Activated CD8-positive, alpha-beta memory T cell treated with anti-CD3 and anti-CD28 coated beads, Interleukin-2, amount 10 ng/mL, durations not matched to agents 7 days and 5 days (primary cell): ENCODE results near the gene HNRNPUL1. TPM values are rescaled to one million over a fixed set of nuclear protein-coding genes. Genes with fewer than 3 reads are reported as not detected.
"Not testable (repeated sequence)": the region's sequence is repeated elsewhere in the genome, so short reads cannot be mapped to it uniquely, and the experiment has no call there.

ENCODE experiments used
- ATAC-seq: fragments of 150-1000 bp; cut with Tn5 transposase; one replicate; pipeline ENCODE4 v1.10.0; 2021; ENCODE audit warnings: moderate library complexity
- CTCF ChIA-PET: fragments of 350-600 bp; sonication (Branson Sonifier 250); formaldehyde crosslinking; loops from one replicate; lab custom pipeline; 2021; ENCODE audit warnings: antibody characterized with exemption; lab: Charles Lee
- DNase-seq: peaks from one replicate; pipeline ENCODE4 v3.0.0-alpha.2; 2020
- H3K27ac Mint-ChIP-seq: one replicate; pipeline ENCODE4 v1.8.0; 2021; ENCODE audit warnings: mild to moderate bottlenecking, mixed read lengths
- H3K27me3 Mint-ChIP-seq: one replicate; pipeline ENCODE4 v1.8.0; 2021; ENCODE audit warnings: mixed read lengths
- H3K36me3 Mint-ChIP-seq: one replicate; pipeline ENCODE4 v1.8.0; 2021; ENCODE audit warnings: mild to moderate bottlenecking, mixed read lengths
- H3K4me1 Mint-ChIP-seq: one replicate; pipeline ENCODE4 v1.8.0; 2021; ENCODE audit warnings: mixed read lengths
- H3K4me3 Mint-ChIP-seq: one replicate; pipeline ENCODE4 v1.8.0; 2021; ENCODE audit warnings: mild to moderate bottlenecking, moderate library complexity, mixed read lengths
- H3K9me3 Mint-ChIP-seq: one replicate; pipeline ENCODE4 v1.8.0; 2022; ENCODE audit warnings: low read depth, mixed read lengths
- total RNA-seq, 2 experiments: library from RNA; stranded (reverse); gene quantifications; one replicate each; pipeline ENCODE4 v1.2.3, GENCODE V29; 2021

The HNRNPUL1 gene
- total RNA-seq, 2 experiments from 2014 or later = 342 to 348 TPM

DNA sequence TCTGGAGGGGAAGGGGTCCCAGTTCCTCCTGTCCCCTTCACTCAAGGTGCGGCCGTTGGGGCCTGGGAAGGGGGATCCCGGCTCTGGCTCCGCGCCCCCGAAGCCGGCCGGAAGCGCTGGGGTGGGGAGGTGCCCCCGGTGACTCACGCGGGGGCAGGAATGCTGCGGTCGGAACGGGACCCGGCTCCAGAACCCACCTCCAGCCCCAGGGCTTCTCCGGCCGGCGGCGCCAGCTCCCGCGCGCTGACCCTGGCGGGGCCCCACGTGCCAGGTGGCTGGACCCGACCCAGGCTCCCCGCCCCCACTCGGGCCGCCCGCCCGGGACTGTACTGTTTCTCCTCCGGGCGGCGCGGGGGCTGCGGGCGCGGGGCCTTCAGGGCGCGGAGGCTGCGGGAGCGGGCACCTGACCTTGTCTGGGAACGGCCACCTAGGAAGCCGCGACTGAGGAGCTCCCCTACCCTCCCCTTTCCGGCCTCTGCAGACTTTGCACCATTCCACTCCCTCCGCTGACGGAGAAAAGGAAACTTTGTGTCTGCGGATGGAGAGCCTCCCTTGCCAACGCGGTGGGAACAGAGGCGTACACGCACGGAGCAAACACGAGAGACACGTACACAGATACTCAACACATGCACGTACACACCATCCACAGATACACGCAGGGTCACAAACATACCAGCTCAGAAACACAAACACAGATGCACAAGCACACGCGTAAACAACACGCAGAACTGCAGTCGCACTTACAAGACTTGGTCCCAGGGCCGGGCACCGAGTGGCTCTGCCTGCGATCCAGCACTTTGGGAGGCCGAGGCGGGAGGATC lies 37.9 kb upstream of the HNRNPUL1 start:
- H3K36me3 Mint-ChIP-seq = no peaks in the 10 kb centered on the region
- peaks cover 19% of the 10 kb centered on the region for H3K27me3 Mint-ChIP-seq
- peaks cover 17% of the 10 kb centered on the region for H3K4me1 Mint-ChIP-seq
- CTCF ChIA-PET = interaction anchor here (0.9 to 1.3 kb wide), 4 partner anchors 22 to 591 kb away, joined by 3 to 7 read pairs (median 5); no protein-coding TSS in a partner anchor
- no peak overlapping the region for H3K27ac Mint-ChIP-seq
- H3K4me3 Mint-ChIP-seq = peak overlapping the region; percentile 74
- DNase-seq (peak; percentile 50), ATAC-seq (peak; percentile 63)
- no peaks in the 10 kb centered on the region for H3K9me3 Mint-ChIP-seq

DNA sequence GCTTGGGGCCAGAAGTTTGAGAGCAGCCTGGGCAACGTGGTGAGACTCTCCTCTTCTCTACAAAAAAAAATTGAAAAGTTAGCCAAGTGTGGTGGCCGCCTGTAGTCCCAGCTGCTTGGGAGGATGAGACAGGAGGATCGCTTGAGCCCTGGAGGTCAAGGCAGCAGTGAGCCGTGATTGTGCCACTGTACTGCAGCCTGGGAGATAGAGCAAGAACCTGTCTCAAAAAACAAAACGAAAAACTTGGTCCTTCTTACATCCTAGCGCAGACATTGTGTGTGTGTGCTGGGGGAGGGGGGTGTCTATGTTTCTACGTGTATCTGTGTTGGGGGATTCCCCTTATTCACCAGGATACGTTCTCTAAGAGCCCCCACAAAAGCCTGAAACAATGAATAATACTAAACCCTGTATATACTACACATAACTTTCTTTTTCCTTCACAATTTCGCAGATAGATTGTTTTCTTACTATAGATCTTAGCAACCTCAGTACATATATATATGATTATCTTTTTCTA lies 37.2 kb upstream of the HNRNPUL1 start:
- Mint-ChIP-seq H3K27me3 (peaks cover 15% of the 10 kb centered on the region), H3K36me3 (no peaks in the 10 kb centered on the region), H3K4me3 (peak overlapping the region; percentile 74), H3K9me3 (no peaks in the 10 kb centered on the region), H3K27ac (no peak overlapping the region), H3K4me1 (peaks cover 17% of the 10 kb centered on the region)
- CTCF ChIA-PET = interaction anchor here (0.9 to 1.3 kb wide), 4 partner anchors 23 to 592 kb away, joined by 3 to 7 read pairs (median 5); no protein-coding TSS in a partner anchor
- DNase-seq = no peak
- ATAC-seq = no peak

DNA sequence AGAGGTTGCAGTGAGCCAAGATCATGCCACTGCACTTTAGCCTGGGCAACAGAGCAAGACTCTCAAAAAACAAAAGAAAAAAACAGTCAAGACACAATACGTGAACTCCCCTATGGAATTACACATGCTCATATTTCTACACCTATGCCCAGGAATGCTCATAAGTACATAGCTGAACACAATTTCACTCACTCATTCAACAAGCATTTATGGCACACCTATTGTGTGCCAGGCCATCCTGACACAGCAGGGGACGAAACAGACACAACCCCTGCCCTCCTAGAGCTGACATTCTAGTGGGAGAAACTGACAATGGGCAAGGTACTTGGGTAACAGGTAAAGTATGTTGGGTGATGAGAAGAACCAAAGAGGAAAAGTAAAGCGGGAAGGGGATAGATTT lies 35.7 kb upstream of the HNRNPUL1 start:
- CTCF ChIA-PET = interaction anchor here (1.4 to 1.5 kb wide), 2 partner anchors 34 to 80 kb away, joined by 3 to 5 read pairs; no protein-coding TSS in a partner anchor
- no peaks in the 10 kb centered on the region for H3K36me3 Mint-ChIP-seq

DNA sequence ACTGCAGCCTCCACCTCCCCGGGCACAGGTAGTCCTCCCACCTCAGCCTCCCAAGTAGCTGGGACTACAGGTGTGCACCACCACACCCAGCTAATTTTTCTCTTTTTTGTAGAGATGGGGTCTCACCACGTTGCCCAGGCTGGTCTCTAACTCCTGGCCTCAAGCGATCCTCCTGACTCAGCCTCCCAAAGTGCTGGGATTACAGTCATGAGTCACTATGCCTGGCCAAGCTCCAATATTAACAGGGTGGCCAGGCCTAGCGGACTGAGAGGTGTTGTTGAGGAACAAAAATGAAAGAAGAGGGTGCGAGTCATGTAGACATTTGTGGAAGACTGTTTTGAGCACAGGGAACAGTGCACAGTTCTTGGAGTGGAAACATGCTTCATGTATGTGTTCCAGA lies 34.8 kb upstream of the HNRNPUL1 start:
- CTCF ChIA-PET, H3K27ac Mint-ChIP-seq, ATAC-seq, H3K27me3 Mint-ChIP-seq, H3K4me3 Mint-ChIP-seq, DNase-seq, H3K9me3 Mint-ChIP-seq, H3K36me3 Mint-ChIP-seq: not testable (repeated sequence)
- H3K4me1 Mint-ChIP-seq = peaks cover 17% of the 10 kb centered on the region

More for the DNA sequence above, 35.7 kb upstream of the HNRNPUL1 start:
- DNase-seq = no peak
- no peak overlapping the region for H3K27ac Mint-ChIP-seq
- H3K4me3 Mint-ChIP-seq = no peak overlapping the region
- H3K9me3 Mint-ChIP-seq = no peaks in the 10 kb centered on the region
- H3K4me1 Mint-ChIP-seq = peaks cover 17% of the 10 kb centered on the region
- ATAC-seq = no peak
- H3K27me3 Mint-ChIP-seq = peaks cover 11% of the 10 kb centered on the region

DNA sequence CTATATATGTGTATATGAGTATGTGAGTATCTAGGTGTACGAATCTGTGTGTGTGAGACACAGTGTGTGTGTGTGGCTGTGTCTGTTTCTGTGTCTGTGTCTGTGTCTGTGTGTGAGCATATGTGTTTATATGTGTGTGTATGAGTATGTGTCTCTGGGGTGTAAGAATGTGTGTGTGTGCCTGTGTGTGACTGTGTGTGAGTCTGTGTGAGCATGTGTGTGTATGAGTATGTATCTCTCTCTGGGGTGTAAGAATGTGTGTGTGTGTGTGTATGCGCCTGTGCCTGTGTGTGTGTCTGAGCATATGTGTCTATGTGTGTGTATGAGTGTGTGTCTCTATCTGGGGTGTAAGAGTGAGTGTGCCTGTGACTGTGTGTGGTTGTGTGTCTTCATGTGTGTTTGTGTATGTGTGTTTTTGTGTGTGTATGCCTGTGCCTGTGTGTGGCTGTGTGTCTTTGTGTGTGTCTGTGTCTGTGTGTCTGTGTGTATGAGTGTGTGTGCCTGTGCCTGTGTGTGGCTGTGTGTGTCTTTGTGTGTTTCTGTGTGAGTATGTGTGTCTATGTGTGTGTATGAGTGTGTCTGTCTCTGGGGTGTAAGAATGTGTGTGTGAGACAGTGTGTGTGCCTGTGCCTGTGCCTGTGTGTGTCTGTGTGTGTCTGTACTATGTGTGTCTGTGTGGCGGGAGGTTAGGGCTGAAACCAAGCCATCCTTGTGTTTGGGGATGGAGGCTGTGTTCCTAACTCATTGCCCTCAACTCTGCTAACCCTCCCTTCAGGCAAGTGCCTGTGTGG lies 33.9 kb upstream of the HNRNPUL1 start:
- CTCF ChIA-PET = interaction anchor here (1.6 kb wide), 1 partner anchor 32 kb away, joined by 3 read pairs; no protein-coding TSS in a partner anchor
- Mint-ChIP-seq H3K36me3 (no peaks in the 10 kb centered on the region), H3K9me3 (no peaks in the 10 kb centered on the region), H3K27ac (no peak overlapping the region), H3K4me1 (peaks cover 16% of the 10 kb centered on the region), H3K27me3 (peaks cover 6% of the 10 kb centered on the region), H3K4me3 (no peak overlapping the region)
- ATAC-seq (no peak), DNase-seq (no peak)

DNA sequence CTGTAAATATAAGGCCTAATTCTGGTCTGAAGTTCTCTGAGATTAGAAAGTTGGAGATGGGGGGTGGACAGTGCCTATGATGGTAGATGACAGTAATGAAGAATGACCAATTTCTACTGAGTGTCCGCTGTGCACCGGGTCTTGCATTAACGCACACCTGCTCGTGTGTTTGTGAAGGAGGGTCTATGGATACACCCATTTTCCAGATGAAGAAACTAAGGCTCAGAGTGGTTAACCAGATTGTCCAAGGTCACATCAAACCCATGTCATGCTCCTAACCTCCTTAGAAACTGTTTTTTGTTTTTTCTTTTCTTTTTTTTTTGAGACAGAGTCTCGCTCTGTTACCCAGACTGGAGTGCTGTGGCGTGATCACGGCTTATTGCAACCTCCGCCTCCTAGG lies 31.5 kb upstream of the HNRNPUL1 start:
- no peaks in the 10 kb centered on the region for H3K36me3 Mint-ChIP-seq
- ATAC-seq = no peak
- CTCF ChIA-PET = no interaction called here
- no peaks in the 10 kb centered on the region for H3K9me3 Mint-ChIP-seq
- H3K4me3 Mint-ChIP-seq = no peak overlapping the region
- peaks cover 2% of the 10 kb centered on the region for H3K4me1 Mint-ChIP-seq
- H3K27me3 Mint-ChIP-seq = no peaks in the 10 kb centered on the region
- H3K27ac Mint-ChIP-seq = no peak overlapping the region
- DNase-seq = no peak

DNA sequence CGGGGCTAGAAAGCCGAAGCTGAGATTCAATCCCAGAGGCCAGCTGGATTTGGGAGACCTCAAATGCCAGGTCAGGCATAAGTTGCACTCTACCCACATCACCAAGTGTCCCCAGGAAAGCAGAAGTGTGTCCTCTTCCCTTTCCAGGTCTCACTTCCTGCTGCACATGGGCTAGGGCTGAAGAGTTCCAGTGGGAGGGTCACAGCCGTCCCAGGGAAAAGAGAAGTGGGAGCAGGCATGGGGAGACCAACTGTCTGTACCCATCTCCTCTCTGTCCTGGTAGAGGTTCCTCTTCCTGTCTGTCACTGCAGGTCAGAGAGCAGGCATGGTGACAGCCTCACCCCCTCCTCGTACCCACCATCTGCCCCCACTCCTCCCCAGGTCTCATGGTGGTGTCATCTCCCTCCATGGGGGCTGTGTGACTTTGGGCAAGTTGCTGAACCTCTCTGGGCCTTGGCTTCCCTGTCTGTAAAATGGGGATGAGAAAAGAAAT lies 30.4 kb upstream of the HNRNPUL1 start:
- Mint-ChIP-seq H3K27ac (no peak overlapping the region), H3K4me1 (no peaks in the 10 kb centered on the region), H3K9me3 (no peaks in the 10 kb centered on the region), H3K4me3 (no peak overlapping the region), H3K36me3 (no peaks in the 10 kb centered on the region), H3K27me3 (no peaks in the 10 kb centered on the region)
- DNase-seq (no peak), ATAC-seq (no peak)
- CTCF ChIA-PET = no interaction called here

DNA sequence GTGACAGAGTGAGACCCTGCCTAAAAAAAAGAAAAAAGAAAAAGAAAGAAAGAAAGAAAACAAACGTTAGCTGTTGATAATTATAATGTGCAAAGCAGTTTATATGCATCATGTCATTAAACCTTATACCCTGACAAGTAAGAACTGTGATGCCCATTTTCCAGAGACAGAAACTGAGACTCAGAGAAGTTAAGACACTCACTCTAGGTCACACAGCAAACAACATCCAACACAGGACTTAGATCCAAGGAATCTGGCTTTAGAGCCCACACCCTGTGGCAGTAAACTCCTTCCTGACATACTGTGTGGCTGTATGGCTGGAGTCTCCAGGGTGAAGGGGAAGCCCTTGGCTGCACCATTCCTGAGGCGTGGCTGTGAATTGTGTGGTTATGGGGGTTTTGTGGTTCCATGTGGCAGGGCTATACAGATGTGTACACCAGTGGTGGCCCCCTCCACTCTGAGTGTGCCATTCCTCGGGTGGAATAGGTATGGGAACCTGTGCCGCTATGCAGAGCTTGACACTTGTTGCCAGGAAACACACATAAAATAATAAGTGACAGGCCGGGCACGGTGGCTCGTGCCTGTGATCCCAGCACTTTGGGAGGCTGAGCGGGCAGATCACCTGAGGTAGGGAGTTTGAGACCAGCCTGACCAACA lies 29.5 kb upstream of the HNRNPUL1 start:
- Mint-ChIP-seq H3K4me3 (no peak overlapping the region), H3K9me3 (no peaks in the 10 kb centered on the region), H3K4me1 (no peaks in the 10 kb centered on the region), H3K27me3 (no peaks in the 10 kb centered on the region), H3K36me3 (no peaks in the 10 kb centered on the region), H3K27ac (no peak overlapping the region)
- ATAC-seq = no peak
- CTCF ChIA-PET = no interaction called here
- no peak for DNase-seq

DNA sequence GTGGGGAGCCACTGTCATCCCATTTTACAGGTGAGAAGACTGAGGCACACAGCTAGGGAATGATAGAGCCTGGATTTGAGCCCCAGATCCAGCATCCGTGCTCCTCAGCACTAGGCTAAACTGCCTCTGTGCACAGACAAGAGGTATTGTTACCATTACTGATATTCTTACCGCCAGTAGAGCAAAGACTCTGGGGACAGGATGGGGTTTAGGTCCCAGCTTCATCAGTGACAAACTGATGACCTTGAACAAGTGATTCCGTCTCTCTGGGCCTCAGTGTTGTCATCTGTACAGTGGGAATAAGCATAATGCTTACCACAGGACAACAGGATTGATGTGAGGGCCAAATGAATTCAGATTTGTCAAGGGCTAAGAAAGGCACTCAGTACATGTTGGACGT lies 28.7 kb upstream of the HNRNPUL1 start:
- Mint-ChIP-seq H3K9me3 (no peaks in the 10 kb centered on the region), H3K4me3 (no peak overlapping the region), H3K4me1 (no peaks in the 10 kb centered on the region), H3K27ac (no peak overlapping the region), H3K27me3 (no peaks in the 10 kb centered on the region), H3K36me3 (no peaks in the 10 kb centered on the region)
- CTCF ChIA-PET = interaction anchor here (2.1 kb wide), 1 partner anchor 13 kb away, joined by 5 read pairs; no protein-coding TSS in a partner anchor
- ATAC-seq (no peak), DNase-seq (no peak)

DNA sequence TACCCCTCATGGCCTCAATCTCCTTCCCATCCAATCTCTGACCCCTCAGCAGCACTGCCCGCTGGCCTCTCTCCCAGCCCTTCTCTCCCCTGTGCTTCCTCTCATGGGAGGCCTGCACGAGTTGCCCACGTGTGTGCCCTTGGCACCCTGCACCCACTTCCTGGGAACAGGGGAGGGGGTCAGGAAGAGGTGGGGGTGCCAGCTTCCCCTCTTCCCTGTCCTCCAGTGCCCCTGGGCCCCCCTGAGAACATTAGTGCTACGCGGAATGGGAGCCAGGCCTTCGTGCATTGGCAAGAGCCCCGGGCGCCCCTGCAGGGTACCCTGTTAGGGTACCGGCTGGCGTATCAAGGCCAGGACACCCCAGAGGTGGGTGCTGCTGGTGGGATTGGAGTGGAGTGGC lies 25.9 kb upstream of the HNRNPUL1 start:
- no peak overlapping the region for H3K4me3 Mint-ChIP-seq
- H3K36me3 Mint-ChIP-seq = no peaks in the 10 kb centered on the region
- H3K9me3 Mint-ChIP-seq = no peaks in the 10 kb centered on the region
- H3K27ac Mint-ChIP-seq = no peak overlapping the region
- DNase-seq (no peak), ATAC-seq (no peak)
- no peaks in the 10 kb centered on the region for H3K4me1 Mint-ChIP-seq
- CTCF ChIA-PET = no interaction called here
- H3K27me3 Mint-ChIP-seq = no peaks in the 10 kb centered on the region

DNA sequence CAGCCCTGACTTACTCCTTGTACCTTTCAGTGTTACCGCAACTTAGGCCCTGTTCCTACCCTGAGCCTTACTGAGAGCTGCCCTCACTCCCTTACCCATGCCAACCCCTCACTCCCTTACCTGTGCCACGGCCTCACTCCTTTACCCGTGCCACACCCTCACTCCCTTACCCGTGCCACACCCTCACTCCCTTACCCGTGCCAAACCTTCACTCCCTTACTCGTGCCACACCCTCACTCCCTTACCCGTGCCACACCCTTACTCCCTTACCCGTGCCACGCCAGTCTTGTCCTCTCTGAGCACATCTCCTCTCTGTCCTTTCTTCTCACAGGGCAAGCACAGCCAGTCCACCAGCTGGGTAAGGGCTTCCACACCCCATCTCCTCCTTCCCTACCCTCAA lies 24.8 kb upstream of the HNRNPUL1 start:
- Mint-ChIP-seq H3K9me3 (no peaks in the 10 kb centered on the region), H3K27me3 (no peaks in the 10 kb centered on the region), H3K27ac (no peak overlapping the region), H3K4me3 (no peak overlapping the region), H3K4me1 (no peaks in the 10 kb centered on the region), H3K36me3 (no peaks in the 10 kb centered on the region)
- no peak for DNase-seq
- no peak for ATAC-seq
- CTCF ChIA-PET = no interaction called here

DNA sequence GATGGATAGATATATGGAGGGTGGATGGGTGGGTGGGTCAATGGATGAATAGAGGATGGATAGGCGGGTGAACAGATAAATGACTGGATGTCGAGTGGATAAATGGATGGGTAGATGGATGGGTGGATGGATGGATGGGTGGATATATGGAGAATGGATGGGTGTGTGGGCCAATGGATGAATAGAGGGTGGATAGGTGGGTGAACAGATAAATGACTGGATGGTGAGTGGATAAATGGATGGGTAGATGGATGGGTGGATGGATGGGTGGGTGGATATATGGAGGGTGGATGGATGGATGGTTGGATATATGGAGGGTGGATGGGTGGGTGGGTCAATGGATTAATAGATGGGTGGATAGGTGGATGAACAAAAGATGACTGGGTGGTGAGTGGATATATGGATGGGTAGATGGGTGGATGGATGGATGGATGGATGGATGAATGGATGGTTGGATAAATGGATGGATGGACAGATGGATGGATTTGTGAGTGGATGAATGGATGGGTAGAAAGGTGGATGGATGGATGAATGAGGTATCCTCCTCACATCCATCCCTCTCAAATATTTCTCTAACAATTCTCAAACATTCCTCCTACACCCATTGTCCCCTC lies 24.1 kb upstream of the HNRNPUL1 start:
- no peaks in the 10 kb centered on the region for H3K4me1 Mint-ChIP-seq
- H3K27ac Mint-ChIP-seq = no peak overlapping the region
- H3K36me3 Mint-ChIP-seq = no peaks in the 10 kb centered on the region
- CTCF ChIA-PET = no interaction called here
- DNase-seq (no peak), ATAC-seq (no peak)
- H3K27me3 Mint-ChIP-seq = no peaks in the 10 kb centered on the region
- H3K4me3 Mint-ChIP-seq = no peak overlapping the region
- H3K9me3 Mint-ChIP-seq = no peaks in the 10 kb centered on the region
